B cell (primary cell): ENCODE data around the gene DCUN1D3.

Experiments
- EZH2 ChIP-seq: IDR thresholded peaks from 2 replicates; pipeline ENCODE4 v1.6.1; 2012; ENCODE audit warnings: borderline replicate concordance, low read depth, mild to moderate bottlenecking, moderate library complexity, low read length; ENCODE audit not compliant: insufficient read depth, poor library complexity, severe bottlenecking
- TF ChIP-seq, protein P1 (sequence below): fragments of 200-600 bp; IDR thresholded peaks from one replicate; pipeline ENCODE4 v1.8.0; 2022; ENCODE audit warnings: antibody characterized with exemption, mild to moderate bottlenecking

GRCh38 chr16:20881503-20881878 lies 18.7 kb downstream of the DCUN1D3 start:
- TF ChIP-seq, protein P1, sequence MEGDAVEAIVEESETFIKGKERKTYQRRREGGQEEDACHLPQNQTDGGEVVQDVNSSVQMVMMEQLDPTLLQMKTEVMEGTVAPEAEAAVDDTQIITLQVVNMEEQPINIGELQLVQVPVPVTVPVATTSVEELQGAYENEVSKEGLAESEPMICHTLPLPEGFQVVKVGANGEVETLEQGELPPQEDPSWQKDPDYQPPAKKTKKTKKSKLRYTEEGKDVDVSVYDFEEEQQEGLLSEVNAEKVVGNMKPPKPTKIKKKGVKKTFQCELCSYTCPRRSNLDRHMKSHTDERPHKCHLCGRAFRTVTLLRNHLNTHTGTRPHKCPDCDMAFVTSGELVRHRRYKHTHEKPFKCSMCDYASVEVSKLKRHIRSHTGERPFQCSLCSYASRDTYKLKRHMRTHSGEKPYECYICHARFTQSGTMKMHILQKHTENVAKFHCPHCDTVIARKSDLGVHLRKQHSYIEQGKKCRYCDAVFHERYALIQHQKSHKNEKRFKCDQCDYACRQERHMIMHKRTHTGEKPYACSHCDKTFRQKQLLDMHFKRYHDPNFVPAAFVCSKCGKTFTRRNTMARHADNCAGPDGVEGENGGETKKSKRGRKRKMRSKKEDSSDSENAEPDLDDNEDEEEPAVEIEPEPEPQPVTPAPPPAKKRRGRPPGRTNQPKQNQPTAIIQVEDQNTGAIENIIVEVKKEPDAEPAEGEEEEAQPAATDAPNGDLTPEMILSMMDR, result no peak
- no peak for TF ChIP-seq EZH2
